ENCODE data around the gene BIN1.

BIN1 gene

GRCh38 chr2:127150996-127151395 lies 44.0 kb upstream of the BIN1 start:
- Mint-ChIP-seq H3K36me3 (ENCODE audit: low read depth) (no peaks in the 10 kb centered on the region), H3K27ac (no peak overlapping the region), H3K27me3 (ENCODE audit: low read depth) (peaks cover 3% of the 10 kb centered on the region), H3K9me3 (peaks cover 9% of the 10 kb centered on the region), H3K4me1 (peaks cover 44% of the 10 kb centered on the region), H3K4me3 (no peak overlapping the region)
- TF ChIP-seq CTCF (IDR thresholded peaks at IDR 0.05; ENCODE audit: unreplicated experiment in 3 of 3), result no peak

- Mint-ChIP-seq H3K27me3 (ENCODE audit: low read depth) (peaks cover 3% of the 10 kb centered on the region), H3K27ac (peak overlapping the region in 1 of 3 experiments; percentile 20), H3K9me3 (peaks cover 9% of the 10 kb centered on the region), H3K4me1 (peaks cover 44% of the 10 kb centered on the region), H3K4me3 (no peak overlapping the region), H3K36me3 (ENCODE audit: low read depth) (no peaks in the 10 kb centered on the region)
- no peak for TF ChIP-seq CTCF (IDR thresholded peaks at IDR 0.05; ENCODE audit: unreplicated experiment in 3 of 3)
These were observed 42.4 kb upstream of the BIN1 start for GRCh38 chr2:127149384-127149783.

- no peak for TF ChIP-seq CTCF (IDR thresholded peaks at IDR 0.05; ENCODE audit: unreplicated experiment in 3 of 3)
- H3K4me3 Mint-ChIP-seq, result peak overlapping the region in 1 of 3 experiments; percentile 12
These were observed 40.0 kb upstream of the BIN1 start for GRCh38 chr2:127146820-127147502.

GRCh38 chr2:127146071-127146725 lies 39.2 kb upstream of the BIN1 start:
- H3K27ac Mint-ChIP-seq, result peak overlapping the region; percentile 86 to 96 (median 96)
- H3K9me3 Mint-ChIP-seq, result peaks cover 9% of the 10 kb centered on the region
- no peak for TF ChIP-seq CTCF (IDR thresholded peaks at IDR 0.05; ENCODE audit: unreplicated experiment in 3 of 3)
- no peak overlapping the region for H3K4me3 Mint-ChIP-seq
- peaks cover 46% of the 10 kb centered on the region for H3K4me1 Mint-ChIP-seq
- no peaks in the 10 kb centered on the region for H3K36me3 Mint-ChIP-seq (ENCODE audit: low read depth)
- H3K27me3 Mint-ChIP-seq (ENCODE audit: low read depth), result peaks cover 3% of the 10 kb centered on the region

More at GRCh38 chr2:127146820-127147502, 40.0 kb upstream of the BIN1 start:
- Mint-ChIP-seq H3K9me3 (peaks cover 9% of the 10 kb centered on the region), H3K27me3 (ENCODE audit: low read depth) (peaks cover 3% of the 10 kb centered on the region), H3K4me1 (peaks cover 46% of the 10 kb centered on the region), H3K36me3 (ENCODE audit: low read depth) (no peaks in the 10 kb centered on the region), H3K27ac (peak overlapping the region; percentile 68 to 86 (median 69))

- H3K4me1 Mint-ChIP-seq, result peaks cover 50% of the 10 kb centered on the region
- H3K27ac Mint-ChIP-seq, result peak overlapping the region; percentile 86 to 96 (median 96)
- no peaks in the 10 kb centered on the region for H3K36me3 Mint-ChIP-seq (ENCODE audit: low read depth)
- peaks cover 3% of the 10 kb centered on the region for H3K27me3 Mint-ChIP-seq (ENCODE audit: low read depth)
- peaks cover 9% of the 10 kb centered on the region for H3K9me3 Mint-ChIP-seq
- peak overlapping the region in 2 of 3 experiments; percentile 3 to 24 for H3K4me3 Mint-ChIP-seq
- TF ChIP-seq CTCF (IDR thresholded peaks at IDR 0.05; ENCODE audit: unreplicated experiment in 3 of 3), result no peak
These were observed 38.4 kb upstream of the BIN1 start for GRCh38 chr2:127145280-127145895.

Data from nephron (organoid).